Transverse colon (tissue), 4 donors: Measurements from ENCODE around the gene TBCCD1.

Source experiments
- EP300 ChIP-seq: sonication (generic); formaldehyde crosslinking; IDR thresholded peaks from one replicate; pipeline ENCODE4 v1.6.1; 2017; ENCODE audit warnings: antibody characterized with exemption, low read depth
- POLR2AphosphoS5 ChIP-seq, 3 donors: sonication (generic); formaldehyde crosslinking; IDR thresholded peaks; one replicate each; pipeline ENCODE4 v1.6.1; 2016; ENCODE audit warnings: antibody characterized with exemption in 3 of 3
- TF ChIP-seq, protein P1 (sequence below), 5 experiments: fragments of 200-600 bp in 3 of 5; fragments of 450-650 bp in 2 of 5; sonication (generic) in 3 of 5; IDR thresholded peaks; 1 replicate in 2 of 5; 2 replicates in 3 of 5; pipeline ENCODE4 v1.5.1; 2016 to 2017; ENCODE audit warnings: antibody characterized with exemption in 5 of 5, inconsistent platforms in 3 of 5, mild to moderate bottlenecking in 2 of 5, moderate library complexity in 1 of 5

DNA sequence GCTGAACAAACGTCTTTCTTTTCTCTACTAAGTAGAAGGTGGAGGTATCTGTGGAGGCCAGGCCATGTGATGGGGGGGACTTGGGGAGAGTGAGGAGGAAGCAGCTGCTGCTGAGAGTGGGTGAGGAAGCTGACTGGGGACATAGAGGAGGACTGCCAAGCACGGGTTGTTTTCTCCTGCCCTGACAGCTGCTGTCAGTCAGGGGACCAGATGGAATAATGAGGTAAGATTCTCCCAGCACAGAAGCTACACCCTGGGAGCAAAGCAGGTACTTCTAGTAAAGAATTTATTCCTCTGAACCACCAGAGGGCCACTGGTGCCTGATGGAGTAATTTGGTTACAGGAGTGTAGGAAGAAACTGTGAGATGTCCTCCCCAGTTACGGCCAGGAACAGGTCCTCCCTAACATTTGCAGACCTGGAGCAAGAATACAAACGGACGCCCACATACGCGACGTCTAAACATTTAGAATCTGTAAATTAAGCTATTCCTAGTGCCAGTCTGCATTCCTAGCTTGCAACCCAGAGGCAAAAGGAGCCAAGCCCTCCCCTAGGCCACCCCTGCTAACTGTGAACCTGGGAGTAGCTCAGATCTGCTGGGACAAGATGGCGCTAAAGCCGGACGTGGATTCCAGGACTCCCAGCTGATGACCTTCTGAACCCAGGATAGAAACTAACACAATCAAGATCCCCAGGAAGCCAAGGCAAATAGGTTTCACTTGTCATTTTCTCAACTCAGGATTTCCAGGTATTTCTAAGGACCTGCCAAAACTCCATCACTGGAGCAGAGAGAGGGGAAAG lies 37.7 kb downstream of the TBCCD1 start:
- TF ChIP-seq, protein P1, sequence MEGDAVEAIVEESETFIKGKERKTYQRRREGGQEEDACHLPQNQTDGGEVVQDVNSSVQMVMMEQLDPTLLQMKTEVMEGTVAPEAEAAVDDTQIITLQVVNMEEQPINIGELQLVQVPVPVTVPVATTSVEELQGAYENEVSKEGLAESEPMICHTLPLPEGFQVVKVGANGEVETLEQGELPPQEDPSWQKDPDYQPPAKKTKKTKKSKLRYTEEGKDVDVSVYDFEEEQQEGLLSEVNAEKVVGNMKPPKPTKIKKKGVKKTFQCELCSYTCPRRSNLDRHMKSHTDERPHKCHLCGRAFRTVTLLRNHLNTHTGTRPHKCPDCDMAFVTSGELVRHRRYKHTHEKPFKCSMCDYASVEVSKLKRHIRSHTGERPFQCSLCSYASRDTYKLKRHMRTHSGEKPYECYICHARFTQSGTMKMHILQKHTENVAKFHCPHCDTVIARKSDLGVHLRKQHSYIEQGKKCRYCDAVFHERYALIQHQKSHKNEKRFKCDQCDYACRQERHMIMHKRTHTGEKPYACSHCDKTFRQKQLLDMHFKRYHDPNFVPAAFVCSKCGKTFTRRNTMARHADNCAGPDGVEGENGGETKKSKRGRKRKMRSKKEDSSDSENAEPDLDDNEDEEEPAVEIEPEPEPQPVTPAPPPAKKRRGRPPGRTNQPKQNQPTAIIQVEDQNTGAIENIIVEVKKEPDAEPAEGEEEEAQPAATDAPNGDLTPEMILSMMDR (IDR thresholded peaks at IDR 0.05), result no peak
- no peak for TF ChIP-seq POLR2AphosphoS5 (IDR thresholded peaks at IDR 0.05)
- no peak for TF ChIP-seq EP300
